Non-pigmented ciliary epithelial cell (primary cell): ENCODE results near the gene INPP5F.
A peak's percentile ranks its signal among the peaks of the same experiment; 100 is the strongest.
"Not testable (repeated sequence)": the region's sequence is repeated elsewhere in the genome, so short reads cannot be mapped to it uniquely, and the experiment has no call there.

Experiments
- DNase-seq: peaks from one replicate; pipeline ENCODE4 v3.0.0-alpha.2; 2010; ENCODE audit warnings: low read depth

Gene INPP5F

GRCh38 chr10:119705434-119705831 lies 20.4 kb upstream of the INPP5F start:
- no peak for DNase-seq

GRCh38 chr10:119706521-119707278 lies 19.1 kb upstream of the INPP5F start:
- DNase-seq: no peak

- DNase-seq: not testable (repeated sequence)
Observed at GRCh38 chr10:119707331-119707730, 18.5 kb upstream of the INPP5F start.

- not testable (repeated sequence) for DNase-seq
Observed at GRCh38 chr10:119710935-119711334, 14.9 kb upstream of the INPP5F start.

GRCh38 chr10:119713744-119714483 lies 11.9 kb upstream of the INPP5F start:
- no peak for DNase-seq

GRCh38 chr10:119714484-119714816 lies 11.4 kb upstream of the INPP5F start:
- DNase-seq: no peak

GRCh38 chr10:119715628-119716505 lies 10.0 kb upstream of the INPP5F start:
- no peak for DNase-seq

GRCh38 chr10:119723161-119723560 lies 2.7 kb upstream of the INPP5F start:
- DNase-seq: no peak

- no peak for DNase-seq
Observed at GRCh38 chr10:119723624-119724023, 2.2 kb upstream of the INPP5F start.

- peak; percentile 26 for DNase-seq
Observed at GRCh38 chr10:119724593-119725516, 995 bp upstream of the INPP5F start.

- DNase-seq: no peak
Observed at GRCh38 chr10:119725517-119725827, 378 bp upstream of the INPP5F start.

GRCh38 chr10:119726676-119727261 lies 919 bp downstream of the INPP5F start:
- no peak for DNase-seq

GRCh38 chr10:119728172-119728800 lies 2.4 kb downstream of the INPP5F start:
- no peak for DNase-seq

- peak; percentile 27 for DNase-seq
Observed at GRCh38 chr10:119734396-119735332, 8.8 kb downstream of the INPP5F start.

GRCh38 chr10:119735451-119735850 lies 9.6 kb downstream of the INPP5F start:
- no peak for DNase-seq

- DNase-seq: no peak
Observed at GRCh38 chr10:119736220-119736619, 10.4 kb downstream of the INPP5F start.

GRCh38 chr10:119737039-119737663 lies 11.3 kb downstream of the INPP5F start:
- no peak for DNase-seq

GRCh38 chr10:119737823-119738222 lies 12.0 kb downstream of the INPP5F start:
- DNase-seq: peak; percentile 72

- DNase-seq: no peak
Observed at GRCh38 chr10:119738962-119739361, 13.1 kb downstream of the INPP5F start.
